Subcutaneous adipose tissue (tissue), 4 donors: ENCODE data around the gene DNAJB14. TPM values are rescaled to one million over a fixed set of nuclear protein-coding genes. Genes with fewer than 3 reads are reported as not detected.

Experiments
- CTCF ChIP-seq: fragments of 450-650 bp; IDR thresholded peaks from one replicate; pipeline ENCODE4 v1.5.1; 2016; ENCODE audit warnings: low read depth, mild to moderate bottlenecking, control low read depth, antibody characterized with exemption, moderate library complexity
- total RNA-seq, 4 donors: library from RNA; depleted of rRNA; stranded (reverse); fragments of >200 nt; gene quantifications; one replicate each; pipeline ENCODE4 v1.1.0, GENCODE V29; 2016

Gene DNAJB14
- total RNA-seq, 4 donors from 2014 or later = 35.9 to 63.1 (median 41.7) TPM

- no peak for TF ChIP-seq CTCF
Observed at GRCh38 chr4:99949999-99950912, 3.8 kb upstream of the DNAJB14 start, which contains the start of gene H2AZ1. TSS of gene H2AZ1 (minus strand) at chr4:99950275. CDS start at chr4:99950170, 105 bp downstream.

- no peak for TF ChIP-seq CTCF
Observed at GRCh38 chr4:99949034-99949998, 2.9 kb upstream of the DNAJB14 start.

GRCh38 chr4:99947608-99948007 is 1.2 kb upstream of the DNAJB14 start:
- no peak for TF ChIP-seq CTCF

GRCh38 chr4:99947190-99947578 is 766 bp upstream of the DNAJB14 start:
- no peak for TF ChIP-seq CTCF

- no peak for TF ChIP-seq CTCF
Observed at GRCh38 chr4:99945718-99946355, 581 bp downstream of the DNAJB14 start.

- TF ChIP-seq CTCF = no peak
Observed at GRCh38 chr4:99943904-99944437, 2.4 kb downstream of the DNAJB14 start.
